ENCODE data around the gene MBL2. TPM values are rescaled to one million over a fixed set of nuclear protein-coding genes. Genes with fewer than 3 reads are reported as not detected.

MBL2 gene
- total RNA-seq, 1 donor from 2014 or later = not detected

GRCh38 chr10:52756966-52757365 lies 15.6 kb downstream of the MBL2 start:
- H3K9me3 ChIP-seq (ENCODE audit: control insufficient read depth in 3 of 3, low read length in 3 of 3) = no peaks in the 10 kb centered on the region
- H3K4me1 ChIP-seq (ENCODE audit: control insufficient read depth in 3 of 3, insufficient read depth in 3 of 3, low read length in 3 of 3) = no peaks in the 10 kb centered on the region
- no peaks in the 10 kb centered on the region for H3K36me3 ChIP-seq (ENCODE audit: control insufficient read depth in 3 of 3, insufficient read depth in 3 of 3, low read length in 3 of 3)
- H3K4me3 ChIP-seq (ENCODE audit: low read length in 3 of 3) = no peak overlapping the region
- H3K27me3 ChIP-seq (ENCODE audit: control insufficient read depth in 3 of 3, insufficient read depth in 3 of 3, low read length in 3 of 3) = no peaks in the 10 kb centered on the region
- H3K9ac ChIP-seq (ENCODE audit: low read depth in 1 of 3, low read length in 3 of 3) = no peak overlapping the region
- no peak overlapping the region for H3K27ac ChIP-seq (ENCODE audit: low read depth, low read length)

GRCh38 chr10:52756295-52756694 lies 16.3 kb downstream of the MBL2 start:
- H3K4me3 ChIP-seq (ENCODE audit: low read length in 3 of 3) = no peak overlapping the region
- no peak overlapping the region for H3K9ac ChIP-seq (ENCODE audit: low read depth in 1 of 3, low read length in 3 of 3)
- no peaks in the 10 kb centered on the region for H3K27me3 ChIP-seq (ENCODE audit: control insufficient read depth in 3 of 3, insufficient read depth in 3 of 3, low read length in 3 of 3)
- H3K4me1 ChIP-seq (ENCODE audit: control insufficient read depth in 3 of 3, insufficient read depth in 3 of 3, low read length in 3 of 3) = no peaks in the 10 kb centered on the region
- H3K9me3 ChIP-seq (ENCODE audit: control insufficient read depth in 3 of 3, low read length in 3 of 3) = no peaks in the 10 kb centered on the region
- no peaks in the 10 kb centered on the region for H3K36me3 ChIP-seq (ENCODE audit: control insufficient read depth in 3 of 3, insufficient read depth in 3 of 3, low read length in 3 of 3)
- H3K27ac ChIP-seq (ENCODE audit: low read depth, low read length) = no peak overlapping the region

GRCh38 chr10:52755297-52756062 lies 17.1 kb downstream of the MBL2 start:
- no peaks in the 10 kb centered on the region for H3K27me3 ChIP-seq (ENCODE audit: control insufficient read depth in 3 of 3, insufficient read depth in 3 of 3, low read length in 3 of 3)
- no peaks in the 10 kb centered on the region for H3K4me1 ChIP-seq (ENCODE audit: control insufficient read depth in 3 of 3, insufficient read depth in 3 of 3, low read length in 3 of 3)
- no peak overlapping the region for H3K9ac ChIP-seq (ENCODE audit: low read depth in 1 of 3, low read length in 3 of 3)
- no peak overlapping the region for H3K4me3 ChIP-seq (ENCODE audit: low read length in 3 of 3)
- no peaks in the 10 kb centered on the region for H3K9me3 ChIP-seq (ENCODE audit: control insufficient read depth in 3 of 3, low read length in 3 of 3)
- H3K27ac ChIP-seq (ENCODE audit: low read depth, low read length) = no peak overlapping the region
- H3K36me3 ChIP-seq (ENCODE audit: control insufficient read depth in 3 of 3, insufficient read depth in 3 of 3, low read length in 3 of 3) = no peaks in the 10 kb centered on the region

DNA sequence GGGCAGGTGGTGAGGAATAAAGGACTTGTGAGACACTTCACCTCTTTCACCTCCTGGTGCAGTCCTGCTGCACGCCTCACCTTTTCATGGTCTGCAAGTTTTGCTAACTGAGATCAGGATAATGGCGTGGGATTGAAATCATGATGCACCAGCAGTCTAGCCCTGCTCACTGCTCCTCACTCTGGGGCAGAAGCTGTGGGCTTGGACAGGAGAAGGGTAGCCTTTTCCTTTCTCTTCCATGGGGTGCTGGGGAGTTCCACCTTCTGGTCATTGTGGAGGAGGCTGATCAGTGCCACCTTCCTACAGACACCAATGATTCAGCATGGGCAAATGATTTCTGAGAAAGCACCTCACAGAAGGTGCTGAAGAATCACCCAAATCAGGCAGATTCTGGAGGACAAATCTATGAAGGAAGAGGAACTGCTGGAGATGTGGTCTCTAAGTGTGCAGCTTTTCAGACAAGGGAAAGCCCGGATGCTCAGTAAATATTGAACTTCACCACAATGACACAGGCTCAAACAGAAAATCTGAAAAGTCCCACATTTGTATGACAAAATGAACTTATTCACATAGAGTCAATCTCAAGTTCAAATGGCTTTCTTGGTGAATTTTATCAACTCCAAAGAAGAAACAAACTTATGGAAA lies 19.7 kb downstream of the MBL2 start:
- no peaks in the 10 kb centered on the region for H3K9me3 ChIP-seq (ENCODE audit: control insufficient read depth in 3 of 3, low read length in 3 of 3)
- no peaks in the 10 kb centered on the region for H3K4me1 ChIP-seq (ENCODE audit: control insufficient read depth in 3 of 3, insufficient read depth in 3 of 3, low read length in 3 of 3)
- no peak overlapping the region for H3K27ac ChIP-seq (ENCODE audit: low read depth, low read length)
- no peak overlapping the region for H3K4me3 ChIP-seq (ENCODE audit: low read length in 3 of 3)
- no peaks in the 10 kb centered on the region for H3K27me3 ChIP-seq (ENCODE audit: control insufficient read depth in 3 of 3, insufficient read depth in 3 of 3, low read length in 3 of 3)
- no peaks in the 10 kb centered on the region for H3K36me3 ChIP-seq (ENCODE audit: control insufficient read depth in 3 of 3, insufficient read depth in 3 of 3, low read length in 3 of 3)
- no peak overlapping the region for H3K9ac ChIP-seq (ENCODE audit: low read depth in 1 of 3, low read length in 3 of 3)

- H3K4me1 ChIP-seq (ENCODE audit: control insufficient read depth in 3 of 3, insufficient read depth in 3 of 3, low read length in 3 of 3) = no peaks in the 10 kb centered on the region
- H3K4me3 ChIP-seq (ENCODE audit: low read length in 3 of 3) = no peak overlapping the region
- H3K27me3 ChIP-seq (ENCODE audit: control insufficient read depth in 3 of 3, insufficient read depth in 3 of 3, low read length in 3 of 3) = no peaks in the 10 kb centered on the region
- H3K9me3 ChIP-seq (ENCODE audit: control insufficient read depth in 3 of 3, low read length in 3 of 3) = no peaks in the 10 kb centered on the region
- H3K36me3 ChIP-seq (ENCODE audit: control insufficient read depth in 3 of 3, insufficient read depth in 3 of 3, low read length in 3 of 3) = no peaks in the 10 kb centered on the region
- no peak overlapping the region for H3K27ac ChIP-seq (ENCODE audit: low read depth, low read length)
- H3K9ac ChIP-seq (ENCODE audit: low read depth in 1 of 3, low read length in 3 of 3) = no peak overlapping the region
Measured at GRCh38 chr10:52752261-52752660, 20.3 kb downstream of the MBL2 start.

- Histone ChIP-seq H3K9ac (ENCODE audit: low read depth in 1 of 3, low read length in 3 of 3) (no peak overlapping the region), H3K27me3 (ENCODE audit: control insufficient read depth in 3 of 3, insufficient read depth in 3 of 3, low read length in 3 of 3) (no peaks in the 10 kb centered on the region), H3K9me3 (ENCODE audit: control insufficient read depth in 3 of 3, low read length in 3 of 3) (no peaks in the 10 kb centered on the region), H3K4me1 (ENCODE audit: control insufficient read depth in 3 of 3, insufficient read depth in 3 of 3, low read length in 3 of 3) (no peaks in the 10 kb centered on the region), H3K4me3 (ENCODE audit: low read length in 3 of 3) (no peak overlapping the region), H3K27ac (ENCODE audit: low read depth, low read length) (no peak overlapping the region), H3K36me3 (ENCODE audit: control insufficient read depth in 3 of 3, insufficient read depth in 3 of 3, low read length in 3 of 3) (no peaks in the 10 kb centered on the region)
Measured at GRCh38 chr10:52751337-52751736, 21.2 kb downstream of the MBL2 start.

DNA sequence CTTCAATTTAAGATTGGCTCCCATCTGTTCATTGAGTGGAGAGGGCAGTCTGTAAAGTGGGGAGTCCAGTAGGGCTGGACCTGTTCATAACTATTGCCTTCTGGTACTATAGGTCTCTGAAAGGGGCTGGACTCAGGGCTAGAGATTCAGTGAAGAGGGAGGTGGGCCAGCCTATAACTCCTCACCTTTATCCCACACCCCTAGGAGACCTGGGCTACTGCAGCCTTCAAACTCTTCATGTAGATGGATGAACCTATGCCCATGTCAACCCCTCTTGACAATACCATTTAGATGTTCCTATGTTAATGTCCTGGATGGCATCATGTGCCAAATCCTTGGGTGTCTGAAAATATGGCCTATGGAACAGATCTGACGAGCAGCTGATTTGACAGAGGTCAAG lies 22.0 kb downstream of the MBL2 start:
- no peak overlapping the region for H3K9ac ChIP-seq (ENCODE audit: low read depth in 1 of 3, low read length in 3 of 3)
- no peaks in the 10 kb centered on the region for H3K9me3 ChIP-seq (ENCODE audit: control insufficient read depth in 3 of 3, low read length in 3 of 3)
- H3K4me3 ChIP-seq (ENCODE audit: low read length in 3 of 3) = no peak overlapping the region
- H3K27ac ChIP-seq (ENCODE audit: low read depth, low read length) = no peak overlapping the region
- H3K36me3 ChIP-seq (ENCODE audit: control insufficient read depth in 3 of 3, insufficient read depth in 3 of 3, low read length in 3 of 3) = no peaks in the 10 kb centered on the region
- no peaks in the 10 kb centered on the region for H3K4me1 ChIP-seq (ENCODE audit: control insufficient read depth in 3 of 3, insufficient read depth in 3 of 3, low read length in 3 of 3)
- no peaks in the 10 kb centered on the region for H3K27me3 ChIP-seq (ENCODE audit: control insufficient read depth in 3 of 3, insufficient read depth in 3 of 3, low read length in 3 of 3)

DNA sequence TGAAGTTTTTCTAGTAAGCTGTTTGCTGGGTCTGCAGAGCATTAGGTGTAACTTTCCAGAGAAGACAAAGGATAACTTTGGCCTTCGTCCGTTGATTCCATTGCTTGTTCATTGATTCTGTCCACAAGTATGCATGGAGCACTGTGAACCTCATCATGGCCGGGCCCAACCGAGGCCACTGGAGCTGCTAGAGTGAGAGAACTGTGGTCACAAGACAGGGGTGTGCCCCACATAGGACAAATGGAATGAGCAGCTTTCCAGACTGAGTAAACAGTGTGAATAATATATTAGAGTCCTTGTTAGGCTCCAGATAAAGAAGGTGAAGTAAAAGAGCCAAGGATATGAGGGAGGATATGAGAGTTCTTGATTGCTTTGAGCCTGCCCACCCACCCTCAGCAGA lies 24.9 kb downstream of the MBL2 start:
- Histone ChIP-seq H3K27me3 (ENCODE audit: control insufficient read depth in 3 of 3, insufficient read depth in 3 of 3, low read length in 3 of 3) (no peaks in the 10 kb centered on the region), H3K36me3 (ENCODE audit: control insufficient read depth in 3 of 3, insufficient read depth in 3 of 3, low read length in 3 of 3) (no peaks in the 10 kb centered on the region), H3K27ac (ENCODE audit: low read depth, low read length) (no peak overlapping the region), H3K4me3 (ENCODE audit: low read length in 3 of 3) (no peak overlapping the region), H3K9me3 (ENCODE audit: control insufficient read depth in 3 of 3, low read length in 3 of 3) (no peaks in the 10 kb centered on the region), H3K9ac (ENCODE audit: low read depth in 1 of 3, low read length in 3 of 3) (no peak overlapping the region), H3K4me1 (ENCODE audit: control insufficient read depth in 3 of 3, insufficient read depth in 3 of 3, low read length in 3 of 3) (no peaks in the 10 kb centered on the region)

- H3K27me3 ChIP-seq (ENCODE audit: control insufficient read depth in 3 of 3, insufficient read depth in 3 of 3, low read length in 3 of 3) = no peaks in the 10 kb centered on the region
- H3K9ac ChIP-seq (ENCODE audit: low read depth in 1 of 3, low read length in 3 of 3) = no peak overlapping the region
- H3K36me3 ChIP-seq (ENCODE audit: control insufficient read depth in 3 of 3, insufficient read depth in 3 of 3, low read length in 3 of 3) = no peaks in the 10 kb centered on the region
- no peak overlapping the region for H3K27ac ChIP-seq (ENCODE audit: low read depth, low read length)
- no peaks in the 10 kb centered on the region for H3K9me3 ChIP-seq (ENCODE audit: control insufficient read depth in 3 of 3, low read length in 3 of 3)
- no peak overlapping the region for H3K4me3 ChIP-seq (ENCODE audit: low read length in 3 of 3)
- no peaks in the 10 kb centered on the region for H3K4me1 ChIP-seq (ENCODE audit: control insufficient read depth in 3 of 3, insufficient read depth in 3 of 3, low read length in 3 of 3)
Measured at GRCh38 chr10:52746169-52746568, 26.4 kb downstream of the MBL2 start.

- H3K9me3 ChIP-seq (ENCODE audit: control insufficient read depth in 3 of 3, low read length in 3 of 3) = no peaks in the 10 kb centered on the region
- no peaks in the 10 kb centered on the region for H3K4me1 ChIP-seq (ENCODE audit: control insufficient read depth in 3 of 3, insufficient read depth in 3 of 3, low read length in 3 of 3)
- no peak overlapping the region for H3K9ac ChIP-seq (ENCODE audit: low read depth in 1 of 3, low read length in 3 of 3)
- H3K36me3 ChIP-seq (ENCODE audit: control insufficient read depth in 3 of 3, insufficient read depth in 3 of 3, low read length in 3 of 3) = no peaks in the 10 kb centered on the region
- no peak overlapping the region for H3K27ac ChIP-seq (ENCODE audit: low read depth, low read length)
- H3K27me3 ChIP-seq (ENCODE audit: control insufficient read depth in 3 of 3, insufficient read depth in 3 of 3, low read length in 3 of 3) = no peaks in the 10 kb centered on the region
- no peak overlapping the region for H3K4me3 ChIP-seq (ENCODE audit: low read length in 3 of 3)
Measured at GRCh38 chr10:52744057-52744805, 28.4 kb downstream of the MBL2 start.

Data from skeletal muscle tissue (tissue), 4 donors.